K562 (cell line): ENCODE data around the gene AP3S1. TPM values are rescaled to one million over a fixed set of nuclear protein-coding genes. Genes with fewer than 3 reads are reported as not detected.

ENCODE experiments used
- ATAC-seq: fragments of 200-7000 bp; cut with Tn5 transposase; 3 replicates; pipeline ENCODE4 v1.9.1; 2020; ENCODE audit warnings: moderate library complexity
- BruUV-seq: library from RNA; stranded (reverse); fragments of 400-500 nt; replicated peaks from 2 replicates; lab custom pipeline; 2021; lab: Mats Ljungman, UMichigan
- CTCF ChIA-PET: fragments of 300-600 bp; formaldehyde crosslinking; extraction: SDS; loops from one replicate; lab custom pipeline; 2021; ENCODE audit warnings: low intra/inter-chr PET ratio; lab: Yijun Ruan, JAX
- POLR2A ChIA-PET: fragments of 300-600, 350-650 bp; sonication (Branson Sonifier 250); formaldehyde crosslinking; extraction: SDS; loops from one replicate; lab custom pipeline; 2021; ENCODE audit warnings: antibody characterized with exemption, inconsistent platforms; lab: Yijun Ruan, JAX
- DNase-seq, 4 experiments: peaks; one replicate each; pipeline versions ENCODE4 v3.0.0 to v3.0.0-alpha.2; 2011 to 2018; ENCODE audit warnings: low spot score in 3 of 4, mixed read lengths in 3 of 4; ENCODE audit errors: extremely low read depth in 1 of 4
- FAIRE-seq: peaks from 2 replicates; lab custom pipeline; 2011; peaks lifted over from hg19 to GRCh38; lab: Jason Lieb, UNC
- H2AFZ ChIP-seq: 2 replicates; pipeline ENCODE4 v1.6.0; 2011; ENCODE audit warnings: low read depth, low read length, control low read depth, inconsistent platforms
- H3K27ac ChIP-seq: fragments of 200-600 bp; 3 replicates; pipeline ENCODE4 v1.8.0; 2011; ENCODE audit warnings: low read depth, mild to moderate bottlenecking, control low read depth, inconsistent platforms, low read length, moderate library complexity, mixed read lengths; ENCODE audit errors: extremely low read depth
- H3K27me3 ChIP-seq, 2 experiments: fragments of 300-600 bp in 1 of 2; 2 replicates in 1 of 2; 3 replicates in 1 of 2; pipeline versions ENCODE4 v1.6.0 to v1.8.0; 2011; ENCODE audit warnings: inconsistent platforms in 2 of 2, low read length in 2 of 2, mild to moderate bottlenecking in 1 of 2, mixed read lengths in 1 of 2, moderate library complexity in 1 of 2; ENCODE audit not compliant: control insufficient read depth in 2 of 2, insufficient read depth in 2 of 2
- H3K36me3 ChIP-seq: fragments of 300-600 bp; 3 replicates; pipeline ENCODE4 v1.8.0; 2011; ENCODE audit warnings: mild to moderate bottlenecking, low read length, inconsistent platforms; ENCODE audit not compliant: control insufficient read depth, insufficient read depth
- H3K4me1 ChIP-seq, 2 experiments: fragments of 200-600 bp in 1 of 2; replicated peaks in 1 of 2; 2 replicates in 1 of 2; 3 replicates in 1 of 2; pipeline versions ENCODE4 v1.5.1 to v1.8.0; 2011; ENCODE audit warnings: inconsistent platforms in 2 of 2, low read length in 2 of 2, mild to moderate bottlenecking in 1 of 2, mixed read lengths in 1 of 2, moderate library complexity in 1 of 2; ENCODE audit not compliant: control insufficient read depth in 2 of 2, insufficient read depth in 2 of 2
- H3K4me2 ChIP-seq: 2 replicates; pipeline ENCODE4 v1.6.1; 2011; ENCODE audit warnings: low read length, control low read depth, inconsistent platforms, mixed read lengths; ENCODE audit not compliant: insufficient read depth
- H3K4me3 ChIP-seq: fragments of 200-600 bp; sonication (generic), shearing (Covaris generic); 2 replicates; pipeline ENCODE4 v1.5.1; 2016; ENCODE audit warnings: control low read depth, inconsistent platforms
- H3K79me2 ChIP-seq: fragments of 200-600 bp; 3 replicates; pipeline ENCODE4 v1.8.0; 2011; ENCODE audit warnings: low read length, inconsistent platforms; ENCODE audit not compliant: control insufficient read depth, insufficient read depth
- H3K9ac ChIP-seq, 2 experiments: 2 replicates each; pipeline versions ENCODE4 v1.6.0 to v1.6.1; 2011; ENCODE audit warnings: low read depth in 2 of 2, low read length in 2 of 2, control low read depth in 1 of 2, inconsistent platforms in 1 of 2, mild to moderate bottlenecking in 1 of 2, mixed read lengths in 1 of 2; ENCODE audit not compliant: insufficient read depth in 1 of 2
- H3K9me1 ChIP-seq: one replicate; pipeline ENCODE4 v1.6.0; 2011; ENCODE audit warnings: inconsistent platforms, mild to moderate bottlenecking, low read length, moderate library complexity; ENCODE audit not compliant: control insufficient read depth, insufficient read depth
- H3K9me3 ChIP-seq: replicated peaks from 2 replicates; pipeline ENCODE4 v1.5.1; 2011; ENCODE audit warnings: low read depth, low read length, inconsistent platforms; ENCODE audit not compliant: control insufficient read depth, insufficient read depth
- H4K20me1 ChIP-seq: replicated peaks from 2 replicates; pipeline ENCODE4 v1.6.1; 2011; ENCODE audit warnings: low read length, inconsistent platforms, mixed read lengths; ENCODE audit not compliant: control insufficient read depth, insufficient read depth
- CREB5 ChIP-seq: fragments of 250-450 bp; sonication (Bioruptor Pico); IDR thresholded peaks from 2 replicates; pipeline ENCODE4 v1.5.0; 2020; ENCODE audit warnings: mild to moderate bottlenecking
- CTBP1 ChIP-seq: fragments of 450-650 bp; IDR thresholded peaks from 2 replicates; pipeline ENCODE4 v1.6.1; 2016; ENCODE audit warnings: borderline replicate concordance
- E2F5 ChIP-seq: sonication (generic); formaldehyde crosslinking; IDR thresholded peaks from 2 replicates; pipeline ENCODE4 v1.8.0; 2022; ENCODE audit warnings: mild to moderate bottlenecking, missing genetic modification reagents
- ELF2 ChIP-seq: fragments of 250-450 bp; sonication (Bioruptor Pico); IDR thresholded peaks from 2 replicates; pipeline ENCODE4 v1.5.0; 2021; ENCODE audit warnings: mild to moderate bottlenecking
- MAFG ChIP-seq: fragments of 450-650 bp; conservative IDR thresholded peaks from 2 replicates; pipeline ENCODE4 v1.6.1; 2016; ENCODE audit warnings: missing genetic modification characterization, missing compliant biosample characterization
- MCM7 ChIP-seq, 2 experiments: fragments of 450-650 bp; IDR thresholded peaks; 2 replicates each; pipeline ENCODE4 v1.6.1; 2016 to 2018
- MECOM ChIP-seq: fragments of 250-450 bp; sonication (Bioruptor Pico); IDR thresholded peaks from 2 replicates; pipeline ENCODE4 v1.8.0; 2022; ENCODE audit warnings: inconsistent platforms
- MEF2A ChIP-seq: IDR thresholded peaks from 2 replicates; pipeline ENCODE4 v1.6.1; 2011; ENCODE audit warnings: low read depth, mild to moderate bottlenecking, low read length, moderate library complexity; ENCODE audit not compliant: control insufficient read depth
- NR2C2 ChIP-seq, 2 experiments: fragments of 200-800 bp in 1 of 2; sonication (Bioruptor generic) in 1 of 2; sonication (generic) in 1 of 2; formaldehyde crosslinking in 1 of 2; IDR thresholded peaks; 2 replicates each; pipeline versions ENCODE4 v1.6.1 to v1.8.0; 2016 to 2022; ENCODE audit warnings: mild to moderate bottlenecking in 1 of 2, missing compliant biosample characterization in 1 of 2, missing genetic modification characterization in 1 of 2, missing genetic modification reagents in 1 of 2
- PRPF4 ChIP-seq: fragments of 200-400 bp; formaldehyde crosslinking; IDR thresholded peaks from one replicate; pipeline ENCODE4 v1.6.1; 2017; ENCODE audit warnings: low read length, low read depth, mild to moderate bottlenecking; ENCODE audit not compliant: insufficient read depth, poor library complexity, severe bottlenecking
- RBFOX2 ChIP-seq: fragments of 200-400 bp; formaldehyde crosslinking; IDR thresholded peaks from 2 replicates; pipeline ENCODE4 v1.6.1; 2017; ENCODE audit warnings: low read depth, mild to moderate bottlenecking, low read length, moderate library complexity
- SMAD4 ChIP-seq: fragments of 250-450 bp; sonication (Bioruptor Pico); conservative IDR thresholded peaks from 2 replicates; pipeline ENCODE4 v1.8.0; 2021; ENCODE audit warnings: inconsistent platforms, mild to moderate bottlenecking, moderate library complexity
- SRSF9 ChIP-seq: fragments of 200-400 bp; formaldehyde crosslinking; IDR thresholded peaks from 2 replicates; pipeline ENCODE4 v1.6.1; 2017; ENCODE audit warnings: low read depth, low read length, borderline replicate concordance
- TOE1 ChIP-seq, 2 experiments: fragments of 450-650 bp in 1 of 2; sonication (generic) in 1 of 2; formaldehyde crosslinking in 1 of 2; IDR thresholded peaks; 2 replicates each; pipeline versions ENCODE4 v1.7.1 to v1.8.0; 2016 to 2022; ENCODE audit warnings: borderline replicate concordance in 2 of 2, mild to moderate bottlenecking in 2 of 2, antibody characterized with exemption in 1 of 2, inconsistent platforms in 1 of 2, low read depth in 1 of 2, missing genetic modification reagents in 1 of 2, moderate library complexity in 1 of 2
- ZBTB5 ChIP-seq: fragments of 450-650 bp; IDR thresholded peaks from 2 replicates; pipeline ENCODE4 v1.6.1; 2017; ENCODE audit warnings: antibody characterized with exemption
- ZNF696 ChIP-seq: fragments of 250-450 bp; sonication (Bioruptor Pico); conservative IDR thresholded peaks from 2 replicates; pipeline ENCODE4 v1.4.0; 2020; ENCODE audit warnings: mild to moderate bottlenecking, moderate library complexity
- ZNF707 ChIP-seq: fragments of 250-450 bp; sonication (Bioruptor Pico); conservative IDR thresholded peaks from 2 replicates; pipeline ENCODE4 v1.8.0; 2022; ENCODE audit warnings: inconsistent platforms, mild to moderate bottlenecking, moderate library complexity
- ZNF717 ChIP-seq: fragments of 250-450 bp; sonication (Bioruptor Pico); IDR thresholded peaks from 2 replicates; pipeline ENCODE4 v1.5.0; 2021
- WGBS: fragments of 100-300 bp; shearing (Covaris generic); methylation state at CpG from one replicate; pipeline ENCODE4 v1.1.6; 2016; ENCODE audit warnings: low coverage, mixed read lengths; ENCODE audit not compliant: insufficient coverage; ENCODE audit errors: missing lambda C conversion rate; 5-methylcytosine and 5-hydroxymethylcytosine counted together
- in situ Hi-C: fragments of 300-500 bp; cut with MboI; formaldehyde crosslinking; loops from 4 replicates; pipeline ENCODE4 v1.15.0; 2018; ENCODE audit warnings: inconsistent platforms, mixed read lengths
- intact Hi-C: fragments of 100-400 bp; cut with micrococcal nuclease; formaldehyde crosslinking; loops from 2 replicates; pipeline ENCODE4 v1.14.2; 2022
- polyA plus RNA-seq, 8 experiments: library from polyadenylated mRNA; depleted of rRNA in 4 of 8; stranded (reverse) in 5 of 8; unstranded in 3 of 8; fragments of >200 nt; fragmentation: Nextera tagmentation in 2 of 8; fragmentation: Illumina TruSeq in 1 of 8; extraction: Ambion mirVana in 2 of 8; extraction: Trizol in 1 of 8; gene quantifications; 2 replicates each; pipeline versions ENCODE4 v1.2.1 to v1.2.3, GENCODE V29; 2011 to 2014; ENCODE audit warnings: inconsistent platforms in 1 of 8, missing spikeins in 1 of 8
- total RNA-seq, 7 experiments: library from RNA; depleted of rRNA in 6 of 7; stranded (reverse); fragments of >200 nt in 6 of 7; fragmentation: Illumina TruSeq in 2 of 7; extraction: Trizol in 2 of 7; gene quantifications; 2 replicates each; pipeline versions ENCODE4 v1.2.1 to v1.2.3, GENCODE V29; 2011 to 2021; ENCODE audit warnings: low replicate concordance in 1 of 7

Gene AP3S1
- total and polyA plus RNA-seq, 9 of the 15 experiments (the other 6 are each of a cell fraction or from before 2014, with no cell fraction given), result 46.1 to 106 (median 67.3) TPM

GRCh38 chr5:115817386-115817785 lies 24.3 kb upstream of the AP3S1 start (continued):
- TF ChIP-seq CREB5 (no peak), E2F5 (no peak), MECOM (no peak), CTBP1 (no peak)

- no peaks in the 10 kb centered on the region for H3K79me2 ChIP-seq
- H3K9ac ChIP-seq, result peak overlapping the region in 1 of 2 experiments; percentile 45; a peak in 1 of 4 replicates
- in situ Hi-C loops, result no loop called here
- H3K4me2 ChIP-seq, result peak overlapping the region; percentile 32
- intact Hi-C loops, result no loop called here
- no peaks in the 10 kb centered on the region; a peak in 1 of 5 replicates for H3K4me1 ChIP-seq
- peak overlapping the region; percentile 47; the same call in 1 of the 2 replicates for H2AFZ ChIP-seq
- no peak for ATAC-seq
- WGBS, result 5% methylated on average over 18 of the region's 18 CpGs
- H4K20me1 ChIP-seq, result no peaks in the 10 kb centered on the region
- H3K9me3 ChIP-seq, result peaks cover 4% of the 10 kb centered on the region; the same call in 1 of the 2 replicates
- no peaks in the 10 kb centered on the region for H3K36me3 ChIP-seq
- H3K9me1 ChIP-seq, result no peaks in the 10 kb centered on the region
- peaks cover 26% of the 10 kb centered on the region in 2 experiments; a peak in 4 of 5 replicates for H3K27me3 ChIP-seq
- POLR2A ChIA-PET, result interaction anchor here (0.9 to 1.6 kb wide), 2 partner anchors 8 to 14 kb away, joined by 3 read pairs; no protein-coding TSS in a partner anchor
- FAIRE-seq, result no peak
- H3K27ac ChIP-seq, result no peak overlapping the region
- CTCF ChIA-PET, result no interaction called here
- no peak overlapping the region for H3K4me3 ChIP-seq
- no TSS peak for BruUV-seq
- no peak for DNase-seq
- TF ChIP-seq MEF2A (no peak), NR2C2 (CRISPR knock-in tag; IDR thresholded peaks at IDR 0.05) (no peak), NR2C2 (tag; IDR thresholded peaks at IDR 0.05) (no peak), MAFG (tag) (no peak), ZBTB5 (no peak), ZNF717 (CRISPR knock-in tag) (no peak), SMAD4 (CRISPR knock-in tag) (no peak), MCM7 (IDR thresholded peaks at IDR 0.05) (no peak), SRSF9 (no peak), ELF2 (no peak), RBFOX2 (no peak), ZNF696 (CRISPR knock-in tag) (no peak), PRPF4 (no peak), ZNF707 (CRISPR knock-in tag) (no peak), TOE1 (IDR thresholded peaks at IDR 0.05; ENCODE audit: borderline replicate concordance) (no peak), TOE1 (CRISPR knock-in tag; IDR thresholded peaks at IDR 0.05; ENCODE audit: borderline replicate concordance, low read depth) (no peak)
These were observed 22.9 kb upstream of the AP3S1 start for GRCh38 chr5:115818821-115819220.
